HG02610 (cell line): ENCODE measurements around the gene GABPB2.

ENCODE experiments used
- ATAC-seq: cut with Tn5 transposase; IDR thresholded peaks from one replicate; pipeline ENCODE4 v1.9.1; 2021; ENCODE audit warnings: mild to moderate bottlenecking, moderate library complexity; ENCODE audit not compliant: unreplicated experiment

The GABPB2 gene

DNA sequence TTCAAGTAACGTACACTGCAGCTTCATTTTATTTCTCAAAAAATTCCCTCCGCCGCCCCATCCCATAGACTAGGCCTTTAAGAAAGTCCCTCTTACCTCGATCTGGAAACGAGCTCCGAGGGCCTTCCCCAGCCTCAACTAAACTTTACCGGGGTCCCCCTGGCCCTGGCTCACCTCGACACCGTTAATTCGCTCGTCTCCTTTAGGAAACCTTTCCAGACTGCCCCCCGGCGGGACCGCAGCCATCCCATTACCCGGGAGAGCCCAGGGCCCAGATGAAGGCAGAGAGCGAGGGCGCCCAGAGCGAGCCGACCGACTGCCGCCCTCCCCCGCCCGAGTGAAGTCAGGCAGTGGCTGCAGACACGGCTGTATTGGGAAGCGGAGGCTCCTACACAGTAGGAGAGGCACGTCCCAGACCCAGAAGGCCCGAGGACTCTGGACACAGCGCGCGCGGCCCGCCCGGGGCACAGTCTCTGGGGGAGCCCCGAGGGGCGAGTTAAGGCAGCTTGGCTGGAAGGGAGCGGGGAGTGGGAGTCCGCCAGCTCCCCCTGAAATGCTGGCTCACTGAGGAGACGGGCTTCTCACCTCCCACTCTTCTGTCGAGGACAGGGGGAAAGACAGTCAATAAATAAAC is 61.3 kb downstream of the GABPB2 start:
- ATAC-seq, result no peak

DNA sequence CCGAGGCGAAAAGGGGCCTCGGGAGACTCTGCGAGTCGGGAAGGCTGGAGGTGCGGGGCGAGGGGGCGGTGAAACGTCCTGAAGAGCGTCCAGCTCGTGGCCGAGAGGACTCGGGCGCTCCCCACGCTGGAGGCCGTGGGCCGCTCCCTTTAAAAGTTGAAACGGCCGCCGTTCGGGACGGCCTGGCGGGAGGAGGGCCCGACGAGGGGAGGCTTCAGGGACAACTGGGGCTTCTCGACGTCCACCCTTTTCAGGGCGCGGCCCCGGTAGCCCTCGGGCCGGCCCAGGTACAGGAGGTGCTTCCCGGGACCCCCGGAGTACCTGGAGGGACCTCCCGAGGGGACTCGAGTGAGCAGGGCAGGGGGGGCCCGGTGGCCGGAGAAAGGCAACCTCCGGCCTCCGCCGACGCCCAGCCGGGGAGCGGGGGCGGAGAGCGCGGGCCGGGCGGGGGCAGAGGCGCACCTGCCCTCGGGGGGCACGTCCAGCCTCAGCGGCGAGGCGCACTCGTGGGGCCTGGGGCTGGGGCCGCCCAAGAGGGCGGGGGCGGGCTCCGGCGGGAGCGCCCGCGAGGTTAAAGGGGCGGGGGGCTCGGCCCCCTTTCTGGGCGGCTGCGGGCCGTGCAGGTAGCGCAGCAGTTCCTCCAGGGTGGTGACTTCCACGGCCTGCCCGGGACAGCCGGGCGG is 61.9 kb downstream of the GABPB2 start:
- no peak for ATAC-seq

DNA sequence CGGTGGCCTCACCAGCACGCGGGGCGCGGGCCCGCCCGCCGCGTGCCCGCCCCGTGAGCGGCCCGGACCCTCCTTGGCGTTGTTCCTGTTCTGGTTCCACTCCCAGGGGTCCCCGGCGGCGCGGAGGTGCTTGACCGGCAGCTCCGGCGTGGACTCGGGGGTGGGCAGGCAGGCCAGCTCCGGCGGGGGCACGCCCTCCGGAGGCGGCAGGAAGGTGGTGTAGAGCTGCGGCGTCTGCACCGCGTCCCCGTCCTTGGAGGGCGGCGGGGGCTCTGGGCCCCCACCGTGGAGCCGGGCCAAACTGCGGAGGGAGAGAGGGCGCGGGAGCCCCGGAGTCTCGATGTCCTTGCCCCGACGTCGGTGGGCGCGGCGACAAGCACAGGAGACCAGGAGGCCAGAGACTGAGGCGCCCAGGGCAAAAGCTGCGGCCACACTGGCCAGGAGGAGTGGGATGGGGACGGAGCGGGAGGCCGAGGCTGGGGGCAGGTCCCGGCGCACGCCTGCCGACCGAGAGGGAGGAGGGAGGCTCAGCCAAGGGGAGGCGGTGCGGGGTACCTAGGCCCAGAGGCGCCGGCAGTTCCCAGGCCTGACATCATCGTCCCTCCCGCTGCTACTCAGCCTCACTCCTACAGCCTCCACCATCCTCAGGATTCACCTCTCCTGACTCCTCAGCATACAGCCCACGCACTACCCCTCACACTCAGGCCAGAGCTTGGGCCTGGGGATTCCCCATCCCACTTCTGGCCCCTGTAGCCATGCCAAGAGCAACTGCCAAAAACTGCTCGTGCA is 62.7 kb downstream of the GABPB2 start:
- ATAC-seq, result no peak

DNA sequence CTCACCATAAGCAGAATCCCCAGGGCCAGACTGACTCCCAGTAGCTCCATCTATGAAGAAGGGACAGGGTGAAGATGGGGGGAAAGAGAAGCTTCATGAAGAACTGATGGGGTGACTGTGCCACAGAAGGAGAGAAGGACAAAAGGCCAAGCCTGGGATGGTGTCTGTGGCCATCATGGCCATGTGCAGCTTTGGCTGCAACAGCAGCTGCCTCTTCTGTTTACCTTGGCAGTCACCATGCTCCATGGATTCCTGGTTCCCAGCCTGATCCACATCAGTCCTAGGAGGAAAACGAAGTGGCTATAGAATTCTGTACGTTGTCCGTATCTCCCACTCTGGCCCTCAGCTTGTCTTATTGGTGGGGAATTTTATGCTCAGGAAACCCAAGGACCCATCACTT is 63.8 kb downstream of the GABPB2 start:
- ATAC-seq, result no peak

DNA sequence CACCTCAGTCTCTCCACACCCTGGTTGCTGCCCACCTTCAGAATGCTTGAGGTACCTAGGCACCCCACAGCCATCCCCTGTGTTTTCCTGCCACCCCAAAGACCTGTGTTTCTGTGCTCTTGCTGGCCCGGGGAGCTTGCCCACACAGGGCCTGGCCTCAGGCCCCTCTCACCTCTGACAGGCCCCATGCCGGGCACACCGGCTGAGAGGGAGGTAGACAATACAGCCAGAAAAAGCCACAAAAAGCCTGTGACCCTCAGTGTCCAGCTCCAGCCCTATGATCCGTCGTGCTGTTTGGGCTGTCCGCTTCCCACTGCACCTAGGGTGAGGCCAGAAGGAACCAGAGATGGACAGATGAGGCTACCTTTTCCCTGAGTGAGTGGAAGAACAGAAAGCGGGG is 64.4 kb downstream of the GABPB2 start:
- ATAC-seq, result no peak

DNA sequence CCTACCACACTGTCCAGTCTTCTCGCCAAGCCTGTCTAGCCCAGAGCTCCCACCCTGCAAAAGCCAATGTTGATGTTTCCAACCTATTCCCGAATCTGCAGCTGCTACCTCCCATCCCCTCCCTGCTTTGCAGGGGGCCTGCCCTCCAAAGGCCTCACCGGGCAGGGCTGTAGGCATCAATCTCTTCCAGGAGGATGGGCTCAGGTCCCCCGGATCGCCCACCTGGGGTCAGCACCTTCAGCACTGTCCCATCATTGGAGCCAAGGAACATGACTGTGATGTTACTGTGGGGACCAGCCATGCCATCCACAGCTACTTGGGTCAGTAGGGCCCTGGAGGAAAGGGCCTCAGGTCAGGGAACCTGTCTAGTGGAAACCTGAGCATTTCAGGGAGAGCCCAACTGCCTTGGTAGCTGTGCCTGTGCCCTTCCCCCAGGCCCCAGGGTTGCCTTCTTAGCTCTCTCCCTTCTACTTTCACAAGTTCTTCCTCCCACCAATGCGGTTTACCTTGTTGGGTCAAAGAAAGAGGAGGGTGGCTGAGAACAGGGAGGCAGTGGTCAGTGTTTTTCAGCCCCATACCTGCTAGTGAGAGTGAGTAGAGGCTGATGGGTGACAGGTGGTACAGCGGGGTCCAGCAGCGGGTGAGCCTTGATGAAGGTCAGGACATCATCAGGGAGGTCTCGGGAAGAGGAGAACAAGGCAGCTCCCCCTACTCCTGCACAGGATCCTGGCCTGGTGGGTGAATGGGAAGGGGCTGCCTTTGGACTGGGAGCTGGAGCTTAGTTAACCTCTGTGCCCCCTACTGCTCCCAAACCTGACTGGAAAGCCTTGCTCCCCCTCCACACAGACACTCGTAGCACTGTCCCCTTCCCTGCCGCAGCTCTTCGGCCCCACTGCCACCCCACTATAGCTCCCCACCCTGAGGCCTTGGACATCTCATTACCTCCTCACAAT is 65.1 kb downstream of the GABPB2 start:
- no peak for ATAC-seq

DNA sequence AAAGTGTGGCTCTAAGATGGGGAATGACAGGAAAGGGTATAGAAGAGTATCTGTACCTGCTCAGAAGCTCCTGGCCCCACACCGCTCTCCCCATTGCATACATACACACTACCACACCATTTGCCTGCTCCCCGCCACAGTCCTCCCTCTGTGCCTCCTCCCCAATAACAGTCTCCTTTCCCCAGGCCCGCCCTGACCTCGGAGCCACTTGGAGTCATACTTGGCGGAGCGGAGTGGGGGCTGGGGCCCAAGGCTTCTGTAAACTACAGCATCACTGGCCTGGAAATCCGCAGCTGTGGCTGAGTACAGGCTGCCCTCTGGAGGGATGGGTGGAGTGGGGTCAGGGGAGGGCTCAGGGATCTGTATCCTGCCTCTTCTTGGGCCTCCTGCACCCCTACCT is 67.2 kb downstream of the GABPB2 start:
- ATAC-seq, result no peak

DNA sequence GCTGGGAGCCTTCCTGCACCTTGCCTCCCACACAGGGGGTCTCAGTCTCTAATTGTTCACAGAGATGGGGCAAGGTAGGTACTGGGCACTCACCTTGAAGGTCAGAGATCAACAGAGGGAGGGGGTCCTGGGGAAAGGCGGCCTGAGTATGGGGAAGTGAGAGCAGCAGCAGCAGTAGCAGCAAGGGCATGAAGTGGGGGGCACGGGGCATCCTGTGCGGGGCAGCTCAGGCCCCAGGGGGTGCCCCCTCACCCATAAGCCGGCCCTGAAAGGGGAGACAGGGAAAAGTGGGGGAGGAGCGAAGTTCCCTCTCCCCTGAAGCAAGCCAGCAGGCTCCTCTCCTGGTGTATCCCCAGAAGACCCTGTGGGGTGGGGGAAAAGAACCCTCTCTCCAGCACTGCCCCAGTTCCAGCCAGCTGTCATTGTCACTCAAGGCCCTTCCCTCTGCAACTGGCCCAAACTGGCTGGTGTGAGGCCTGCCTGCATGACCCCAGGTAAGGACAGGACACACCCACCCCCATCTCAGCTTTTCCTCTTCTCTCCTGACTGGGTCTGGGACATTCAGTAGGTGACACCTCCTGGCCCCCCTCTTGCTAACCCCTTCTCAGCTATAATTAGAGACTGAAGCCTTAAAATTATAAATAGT is 72.0 kb downstream of the GABPB2 start:
- no peak for ATAC-seq

DNA sequence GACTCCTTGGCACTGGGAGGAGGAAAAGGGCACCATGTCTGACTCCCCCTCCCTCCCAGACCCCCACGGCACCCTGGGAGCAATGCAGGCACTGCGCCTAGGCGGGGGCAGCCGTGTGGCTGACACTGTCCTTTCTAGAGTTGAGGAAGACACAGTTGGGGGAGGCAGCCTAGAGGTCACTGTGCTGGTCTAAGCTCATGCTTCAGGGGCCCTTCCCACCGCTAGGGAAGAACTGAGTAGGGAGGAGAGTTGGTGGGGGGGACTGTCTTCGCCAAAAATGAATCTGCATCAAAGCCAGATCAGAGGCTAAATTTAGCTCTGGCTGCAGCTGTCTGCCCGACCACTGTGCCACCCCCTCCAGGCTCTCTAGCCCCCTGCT is 72.5 kb downstream of the GABPB2 start:
- no peak for ATAC-seq

DNA sequence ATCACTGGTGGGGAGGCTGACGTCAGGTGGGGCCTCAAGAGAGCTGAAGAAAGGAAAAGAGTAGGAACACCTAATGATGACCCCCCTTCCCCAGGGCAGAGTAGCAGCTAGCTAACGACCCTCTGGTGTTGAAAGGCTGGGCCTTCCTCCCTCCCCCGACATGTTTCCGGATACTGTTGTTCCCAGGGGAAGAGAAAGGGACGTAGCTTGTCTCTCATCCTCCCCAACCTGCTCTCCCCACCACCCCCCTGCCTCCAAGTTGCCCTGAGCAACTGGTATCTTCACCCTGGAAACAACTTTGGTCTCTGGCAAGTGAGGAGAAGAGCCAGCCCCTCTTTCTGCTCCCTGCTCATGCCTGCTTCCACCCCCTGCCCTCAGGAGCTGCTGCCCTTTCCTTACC is 73.4 kb downstream of the GABPB2 start:
- ATAC-seq, result no peak

DNA sequence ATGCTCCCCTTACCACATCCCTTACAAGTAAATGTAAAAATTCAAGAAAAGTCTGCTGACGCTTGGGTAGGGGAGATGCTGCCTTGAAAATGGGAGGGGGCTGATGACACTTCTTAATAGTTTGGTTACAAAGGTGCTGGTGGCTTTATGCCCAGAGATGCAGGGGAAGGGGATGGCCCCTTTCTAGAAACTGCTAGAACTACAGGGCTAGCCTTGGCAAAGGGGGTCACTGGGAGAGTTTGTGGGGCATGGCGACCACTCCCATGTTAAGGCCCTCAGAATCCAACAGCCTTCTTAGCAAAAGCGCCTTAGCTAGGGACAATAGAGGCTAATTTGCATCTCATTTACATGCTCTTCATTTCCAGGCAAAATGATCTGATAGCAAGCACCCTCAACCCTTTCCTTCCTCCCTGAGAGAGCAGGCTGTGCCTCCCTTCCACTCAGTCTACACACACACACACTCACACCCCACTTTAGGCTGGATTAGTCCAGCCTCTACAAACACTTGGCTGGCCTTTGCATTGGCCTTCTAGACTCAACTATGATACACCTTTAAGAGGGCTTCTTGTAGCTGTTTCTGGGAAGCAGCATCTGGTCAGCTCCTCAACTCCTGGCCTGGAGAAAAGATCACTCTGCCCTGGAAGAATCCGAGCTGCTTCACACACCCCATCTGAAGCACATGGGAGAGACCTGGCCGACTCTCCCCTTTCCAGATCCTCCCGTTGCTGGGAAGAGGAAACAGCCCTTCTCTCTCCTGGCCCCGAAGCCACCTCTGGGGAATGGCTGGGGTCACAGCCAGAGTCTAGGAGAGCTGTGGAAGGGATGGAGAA is 74.1 kb downstream of the GABPB2 start:
- ATAC-seq, result no peak

DNA sequence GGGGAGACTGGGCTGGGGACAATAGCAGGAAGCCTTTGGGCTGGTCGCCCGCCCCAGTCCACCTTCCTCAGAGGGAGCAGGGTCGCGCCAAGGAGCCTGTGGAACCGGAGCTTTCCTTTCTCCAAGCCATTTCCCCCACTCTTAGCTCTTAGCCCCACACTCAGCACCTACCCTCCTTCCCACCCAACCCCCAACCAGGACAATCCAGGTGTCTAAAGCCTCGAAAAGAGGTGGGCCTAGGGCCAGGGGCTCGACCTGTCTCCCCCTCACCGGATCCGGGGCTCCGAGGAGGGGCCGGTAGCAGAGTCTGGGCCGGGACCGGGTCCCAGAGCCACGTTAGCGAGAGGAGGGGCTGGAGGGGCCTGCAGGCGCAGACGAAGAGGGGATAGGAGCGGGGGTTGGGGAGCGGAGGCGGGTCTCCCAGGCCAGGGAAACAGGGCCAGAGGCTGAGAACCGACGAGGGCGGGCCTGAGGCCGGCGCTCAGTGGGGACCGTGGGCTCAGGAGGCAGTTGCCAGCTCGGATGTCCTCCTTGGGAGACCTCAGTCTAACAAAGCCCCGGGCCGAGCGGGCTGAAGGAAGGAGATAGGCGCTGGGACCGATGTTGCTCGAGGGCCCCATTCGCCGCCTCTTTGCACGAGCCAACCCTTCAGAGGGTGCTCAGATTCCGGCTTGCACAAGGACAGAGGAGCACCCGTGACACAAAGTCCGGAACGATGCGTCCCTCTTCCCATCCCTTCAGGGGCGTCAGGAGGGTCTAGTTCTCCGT is 74.9 kb downstream of the GABPB2 start:
- ATAC-seq, result no peak

DNA sequence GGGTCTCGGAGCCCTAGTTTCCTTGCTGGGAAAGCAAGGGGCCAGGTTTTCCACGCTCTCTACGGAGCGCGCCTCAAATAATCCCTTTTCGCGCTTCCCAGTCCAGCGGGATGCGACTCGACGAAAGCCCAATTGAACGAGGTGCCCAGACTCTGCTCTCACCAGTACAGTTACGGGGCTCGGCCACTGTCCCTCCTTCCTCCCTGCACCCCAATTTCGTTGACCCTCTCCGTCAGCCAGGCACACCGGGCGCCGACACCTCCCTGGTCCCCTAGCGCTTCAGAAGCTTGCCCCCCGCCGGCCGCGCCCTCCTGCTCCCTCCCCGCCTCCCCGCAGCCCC is 75.5 kb downstream of the GABPB2 start:
- ATAC-seq, result no peak

DNA sequence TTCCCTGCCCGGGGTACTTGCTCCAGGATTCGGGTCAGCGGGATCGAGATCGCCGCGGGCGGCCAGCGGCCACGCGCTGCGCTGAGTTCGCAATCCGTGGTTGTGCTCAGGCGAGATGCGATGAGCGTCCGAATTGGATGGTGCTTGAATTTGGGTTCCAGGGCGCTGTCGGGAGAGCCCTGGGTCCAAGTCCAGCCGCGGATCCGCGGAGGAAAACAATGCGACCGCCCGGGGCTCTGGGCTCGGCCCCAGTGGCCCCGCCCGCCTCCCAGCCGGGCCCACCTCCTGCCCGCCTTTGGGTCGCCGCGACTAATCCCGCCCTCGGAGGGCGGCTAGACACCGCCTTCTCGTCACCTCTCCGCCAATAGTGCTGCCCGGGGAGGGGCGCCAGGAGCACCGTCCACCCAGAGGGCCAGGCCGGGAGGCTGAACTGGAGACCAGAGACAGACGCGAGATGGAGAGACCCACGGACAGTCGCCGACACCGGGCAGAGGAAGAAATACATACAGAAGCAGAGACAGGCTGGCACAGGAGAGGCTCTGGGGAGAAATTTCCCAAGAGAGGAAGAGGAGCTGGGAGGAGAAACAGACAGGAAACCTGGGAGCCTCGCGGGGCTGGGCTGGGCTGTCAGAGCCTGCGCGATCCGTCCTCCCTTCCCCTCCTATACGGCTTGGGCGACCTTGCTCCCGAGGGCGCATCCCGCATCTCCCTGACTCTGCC is 76.0 kb downstream of the GABPB2 start, which contains the start of gene SEMA6C:
Gene SEMA6C (minus strand): TSS at position 220 of the 720 bp plus-strand sequence. CDS start 4,010 bp downstream, outside the sequence.
- ATAC-seq, result peak; percentile 100

DNA sequence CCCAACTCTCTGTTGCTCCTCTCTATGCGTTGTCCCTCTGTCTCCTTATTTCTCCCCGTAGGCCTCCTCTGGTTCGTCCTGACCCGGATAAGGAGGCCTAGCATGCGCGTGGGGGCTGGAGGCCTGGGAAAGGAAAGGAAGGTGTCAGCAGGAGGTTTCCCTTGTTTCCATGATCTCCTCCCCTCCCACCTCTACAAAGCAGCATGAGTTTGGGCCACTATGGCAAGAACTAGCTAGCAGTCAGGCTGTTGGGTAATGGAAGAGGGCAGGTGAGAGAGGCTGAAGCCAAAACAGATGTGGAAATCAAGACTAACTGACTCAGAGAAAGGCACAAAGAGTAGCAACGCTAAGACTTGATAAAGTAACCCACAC is 76.6 kb downstream of the GABPB2 start:
- no peak for ATAC-seq

DNA sequence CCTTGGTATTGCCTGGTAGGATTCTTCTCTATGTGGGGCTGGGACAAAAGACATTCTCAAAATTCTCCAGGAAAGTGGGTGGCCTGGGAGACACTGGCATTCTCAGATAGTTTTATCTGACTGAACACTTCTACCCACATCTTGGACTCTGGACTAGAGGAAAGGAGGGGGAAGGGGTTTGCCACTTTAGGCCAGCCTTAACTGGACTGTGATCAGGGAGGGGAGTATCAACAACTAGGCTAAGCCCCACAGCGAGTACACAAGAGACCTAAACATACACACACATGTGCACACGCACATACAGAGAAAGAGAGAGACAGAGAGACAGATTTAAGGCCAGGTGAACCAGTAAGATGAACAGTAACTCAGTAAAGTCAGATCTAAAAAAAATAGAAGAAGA is 77.1 kb downstream of the GABPB2 start:
- no peak for ATAC-seq

DNA sequence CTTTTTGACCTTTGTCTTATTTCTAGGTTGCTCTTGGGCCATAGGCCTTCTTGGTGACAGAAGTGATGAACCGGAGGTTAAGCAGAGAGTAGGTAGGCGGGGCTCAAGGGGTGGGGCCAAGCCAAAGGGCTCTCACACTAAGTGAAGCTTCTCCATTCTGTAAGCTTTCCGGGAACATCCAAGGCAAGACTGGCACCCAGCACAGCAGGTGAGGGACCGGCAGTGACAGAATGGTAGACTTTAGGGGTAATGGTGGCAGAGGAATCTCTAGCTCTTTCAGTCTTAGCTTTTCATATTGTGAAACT is 85.9 kb downstream of the GABPB2 start, which contains the start of gene TNFAIP8L2:
Gene TNFAIP8L2 (plus strand): TSS at position 135 of the 305 bp plus-strand sequence. CDS start 2,049 bp downstream, outside the sequence.
- ATAC-seq, result peak; percentile 73

DNA sequence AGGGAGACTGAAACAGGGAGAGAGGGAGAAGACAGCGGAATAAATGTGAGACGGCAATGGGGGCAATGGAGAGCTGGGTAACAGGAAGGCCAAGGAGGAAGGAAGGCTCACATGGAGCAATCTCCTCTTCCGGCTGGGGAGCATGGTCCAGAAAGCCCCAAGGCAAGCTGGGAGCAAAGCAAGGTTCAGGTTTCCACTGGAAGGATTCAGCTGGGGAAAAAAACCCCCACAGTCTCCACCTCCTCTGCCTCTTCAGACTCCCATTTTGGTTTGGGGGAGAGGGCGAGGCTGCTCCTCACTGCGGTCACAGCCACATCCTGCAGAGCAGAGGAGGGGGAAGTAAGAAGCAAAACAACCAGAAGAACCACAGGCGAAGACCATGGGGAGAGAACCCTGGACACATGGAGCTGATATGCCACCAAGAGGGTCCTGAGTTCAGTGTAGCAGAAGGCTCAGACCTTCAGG is 86.5 kb downstream of the GABPB2 start:
- no peak for ATAC-seq
